HG03039 (cell line): ENCODE data around the gene SNX32.
"Not testable (repeated sequence)": the region's sequence is repeated elsewhere in the genome, so short reads cannot be mapped to it uniquely, and the experiment has no call there.

Source experiments
- ATAC-seq: cut with Tn5 transposase; IDR thresholded peaks from one replicate; pipeline ENCODE4 v1.9.1; 2021; ENCODE audit warnings: mild to moderate bottlenecking, moderate library complexity; ENCODE audit not compliant: unreplicated experiment

SNX32 gene

GRCh38 chr11:65822776-65823528 lies 10.8 kb upstream of the SNX32 start:
- no peak for ATAC-seq

GRCh38 chr11:65826984-65827735 lies 6.6 kb upstream of the SNX32 start:
- ATAC-seq: no peak

- no peak for ATAC-seq
Observed at GRCh38 chr11:65829459-65829858, 4.3 kb upstream of the SNX32 start.

- not testable (repeated sequence) for ATAC-seq
Observed at GRCh38 chr11:65832231-65832630, 1.5 kb upstream of the SNX32 start.

- no peak for ATAC-seq
Observed at GRCh38 chr11:65834202-65834601, 439 bp downstream of the SNX32 start.

GRCh38 chr11:65842144-65842543 lies 8.4 kb downstream of the SNX32 start:
- no peak for ATAC-seq

- ATAC-seq: no peak
Observed at GRCh38 chr11:65843811-65844210, 10.0 kb downstream of the SNX32 start.

GRCh38 chr11:65844231-65844872 lies 10.6 kb downstream of the SNX32 start:
- no peak for ATAC-seq

GRCh38 chr11:65847746-65848145 lies 14.0 kb downstream of the SNX32 start:
- ATAC-seq: no peak

- ATAC-seq: not testable (repeated sequence)
Observed at GRCh38 chr11:65848693-65849092, 14.9 kb downstream of the SNX32 start.

GRCh38 chr11:65849366-65849765 lies 15.6 kb downstream of the SNX32 start:
- no peak for ATAC-seq

GRCh38 chr11:65849771-65850216 lies 16.0 kb downstream of the SNX32 start:
- ATAC-seq: no peak

GRCh38 chr11:65850217-65851082 lies 16.7 kb downstream of the SNX32 start:
- ATAC-seq: no peak

GRCh38 chr11:65851083-65851579 lies 17.4 kb downstream of the SNX32 start:
- no peak for ATAC-seq

- no peak for ATAC-seq
Observed at GRCh38 chr11:65851811-65852507, 18.2 kb downstream of the SNX32 start.

- no peak for ATAC-seq
Observed at GRCh38 chr11:65852508-65853245, 18.9 kb downstream of the SNX32 start.

- no peak for ATAC-seq
Observed at GRCh38 chr11:65853246-65853979, 19.6 kb downstream of the SNX32 start.

GRCh38 chr11:65854161-65854592 lies 20.4 kb downstream of the SNX32 start:
- ATAC-seq: no peak
